ENCODE data around the gene MAZ. TPM values are rescaled to one million over a fixed set of nuclear protein-coding genes. Genes with fewer than 3 reads are reported as not detected.
A peak's percentile ranks its signal among the peaks of the same experiment; 100 is the strongest.
"Not testable (repeated sequence)": the region's sequence is repeated elsewhere in the genome, so short reads cannot be mapped to it uniquely, and the experiment has no call there.

The MAZ gene
- total RNA-seq, 1 donor from 2014 or later, result 267 TPM

DNA sequence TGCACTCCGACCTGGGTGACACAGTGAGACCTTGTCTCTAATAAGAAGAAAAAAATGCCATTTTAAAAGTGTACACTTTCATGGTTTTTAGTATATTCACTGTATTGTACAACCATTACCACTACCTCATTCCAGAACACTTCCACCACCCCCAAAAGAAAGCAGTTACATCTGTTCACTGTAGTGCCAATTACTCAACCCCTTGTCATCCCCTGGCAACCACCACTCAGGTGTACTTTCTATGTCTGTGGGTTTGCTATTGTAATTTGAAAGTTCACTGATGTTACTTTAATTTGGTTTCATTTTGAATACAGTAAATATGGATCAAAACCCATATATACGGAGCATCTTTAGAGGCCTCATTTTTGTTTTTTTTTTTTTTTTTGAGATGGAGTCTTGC, 22.2 kb upstream of the MAZ start:
- no peak for DNase-seq (ENCODE audit: low read depth, low spot score)

DNA sequence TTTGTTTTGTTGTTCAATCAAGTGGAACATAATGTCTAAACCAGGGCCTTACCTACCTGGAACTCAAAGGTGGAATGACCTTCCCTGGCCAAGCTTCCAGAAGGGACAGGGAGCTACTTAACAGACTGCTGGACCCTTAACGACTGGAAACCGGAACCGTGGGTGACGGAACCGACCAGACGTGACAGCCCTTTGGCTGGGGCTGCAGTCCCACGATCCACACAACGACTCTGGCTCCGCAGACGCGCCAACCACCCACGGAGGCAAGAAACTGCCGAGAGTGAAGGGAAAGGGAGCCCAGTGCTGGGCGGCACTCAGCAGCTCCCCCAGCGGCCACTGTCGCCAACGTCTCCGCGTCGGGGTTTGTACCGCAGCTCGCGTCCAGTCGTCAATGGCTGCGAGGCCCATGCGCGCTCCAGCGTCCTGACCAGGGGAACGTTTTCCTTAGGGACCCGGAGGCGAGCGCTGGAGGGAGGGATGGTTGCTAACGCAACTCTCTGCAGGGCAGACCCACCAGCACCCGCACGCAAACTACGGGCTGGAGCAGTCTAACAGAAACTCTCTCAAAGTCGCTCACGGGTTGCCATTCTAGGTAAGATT, 21.3 kb upstream of the MAZ start:
- DNase-seq (ENCODE audit: low read depth, low spot score), result no peak

DNA sequence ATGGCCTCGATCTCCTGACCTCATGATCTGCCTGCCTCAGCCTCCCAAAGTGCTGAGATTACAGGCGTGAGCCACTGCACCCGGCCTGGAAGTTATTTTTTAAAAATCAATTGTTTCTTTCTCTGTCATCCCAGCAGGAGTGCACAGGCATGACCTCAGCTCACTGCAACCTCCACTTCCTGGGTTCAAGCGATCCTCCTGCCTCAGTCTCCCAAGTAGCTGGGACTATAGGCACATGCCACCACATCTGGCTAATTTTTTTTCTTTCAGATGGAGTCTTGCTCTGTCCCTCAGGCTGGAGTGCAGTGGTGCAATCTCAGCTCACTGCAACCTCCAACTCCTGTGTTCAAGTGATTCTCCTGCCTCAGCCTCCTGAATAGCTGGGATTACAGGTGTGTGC, 19.2 kb upstream of the MAZ start:
- not testable (repeated sequence) for DNase-seq (ENCODE audit: low read depth, low spot score)

DNA sequence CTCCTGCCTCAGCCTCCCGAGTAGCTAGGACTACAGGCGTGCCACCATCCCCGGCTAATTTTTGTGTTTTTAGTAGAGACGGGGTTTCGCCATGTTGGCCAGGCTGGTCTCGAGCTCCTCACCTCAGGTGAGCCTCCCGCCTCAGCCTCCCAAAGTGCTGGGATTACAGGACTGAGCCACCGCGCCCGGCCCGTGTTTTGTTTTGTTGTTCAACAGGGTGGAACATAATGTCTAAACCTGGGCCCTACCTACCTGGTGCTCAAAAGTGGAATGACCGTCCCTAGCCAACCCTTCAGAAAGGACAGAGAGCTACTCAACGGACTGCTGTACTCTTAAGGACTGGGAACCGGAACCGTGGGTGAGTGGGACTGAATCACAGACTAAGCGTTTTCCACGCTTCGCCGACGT, 16.6 kb upstream of the MAZ start:
- no peak for DNase-seq (ENCODE audit: low read depth, low spot score)

DNA sequence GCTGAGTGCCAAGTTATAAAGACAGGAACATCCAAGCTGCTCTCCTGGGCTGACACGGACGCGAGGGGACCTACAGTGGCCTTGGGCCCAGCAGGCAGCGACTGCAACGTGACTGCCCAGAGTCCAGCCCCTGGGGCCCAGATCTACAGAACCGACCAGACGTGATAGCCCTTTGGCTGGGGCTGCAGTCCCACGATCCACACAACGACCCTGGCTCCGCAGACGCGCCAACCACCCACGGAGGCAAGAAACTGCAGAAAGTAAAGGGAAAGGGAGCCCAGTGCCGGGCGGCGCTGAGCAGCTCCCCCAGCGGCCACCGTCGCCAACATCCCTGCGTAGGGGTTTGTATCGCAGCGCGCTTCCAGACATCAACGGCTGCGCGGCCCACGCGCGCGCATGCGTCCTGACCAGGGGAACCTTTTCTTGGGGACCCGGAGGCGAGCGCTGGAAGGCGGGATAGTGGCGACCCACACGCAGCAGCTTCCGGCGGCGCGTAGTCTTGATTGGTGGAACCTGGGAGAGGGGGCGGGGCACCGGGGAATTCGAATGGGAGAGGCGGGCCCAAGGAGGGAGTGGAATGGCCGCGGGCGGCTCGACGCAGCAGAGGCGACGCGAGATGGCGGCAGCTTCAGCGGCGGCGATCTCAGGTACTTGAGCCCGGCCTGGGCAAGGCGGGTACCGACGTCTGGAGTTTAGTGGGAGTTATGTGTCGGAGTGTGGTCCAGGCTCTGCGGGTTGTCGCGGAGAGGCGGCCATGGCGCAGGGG, 16.0 kb upstream of the MAZ start, which contains the start of gene KIF22:
Gene KIF22 (plus strand): TSS at position 569 of the 766 bp plus-strand sequence. CDS start 9 bp downstream, at position 578.
- DNase-seq (ENCODE audit: low read depth, low spot score), result peak; percentile 94

DNA sequence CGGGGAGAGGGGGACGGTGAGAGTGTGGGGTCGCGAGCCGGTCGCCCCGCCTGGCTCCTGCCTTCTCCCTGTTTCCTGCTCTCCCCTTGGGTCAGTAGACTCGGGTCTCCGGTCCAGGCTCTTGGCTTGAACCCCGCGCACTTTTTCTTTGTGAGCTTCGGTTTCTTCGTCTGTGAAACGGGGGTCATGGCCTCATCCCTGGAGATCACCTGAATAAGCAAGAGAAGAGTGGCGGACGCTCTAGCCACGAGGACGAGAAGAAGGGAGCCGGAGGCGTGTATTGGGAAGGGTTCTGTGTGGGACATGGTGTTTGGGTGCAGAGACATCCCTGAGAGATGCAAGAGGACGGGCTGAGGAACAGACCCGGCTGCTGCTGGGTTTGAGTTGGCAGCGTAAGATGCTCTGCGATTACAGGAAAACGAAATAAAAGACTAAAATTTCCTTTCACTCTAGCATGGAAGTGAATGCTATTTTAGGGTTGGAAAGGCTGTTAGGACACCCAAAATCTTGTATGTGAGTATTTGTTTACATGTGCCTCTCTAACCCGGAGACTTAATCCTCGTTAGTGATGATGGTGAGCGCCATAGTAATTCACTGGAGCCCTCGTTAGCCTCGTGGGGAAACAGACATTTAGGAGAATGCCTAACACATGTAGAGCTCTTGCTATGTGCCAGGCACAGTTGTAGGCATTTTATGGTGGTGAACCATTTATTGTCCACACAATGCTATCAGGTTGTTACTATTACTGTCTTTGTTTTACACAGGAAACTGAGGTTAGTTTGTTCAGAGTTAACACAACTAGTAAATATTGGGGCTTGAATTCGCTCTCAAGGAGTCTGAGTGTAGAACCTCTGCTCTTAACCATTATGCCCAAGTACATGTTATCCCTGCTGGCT, 15.1 kb upstream of the MAZ start:
- DNase-seq (ENCODE audit: low read depth, low spot score), result no peak

DNA sequence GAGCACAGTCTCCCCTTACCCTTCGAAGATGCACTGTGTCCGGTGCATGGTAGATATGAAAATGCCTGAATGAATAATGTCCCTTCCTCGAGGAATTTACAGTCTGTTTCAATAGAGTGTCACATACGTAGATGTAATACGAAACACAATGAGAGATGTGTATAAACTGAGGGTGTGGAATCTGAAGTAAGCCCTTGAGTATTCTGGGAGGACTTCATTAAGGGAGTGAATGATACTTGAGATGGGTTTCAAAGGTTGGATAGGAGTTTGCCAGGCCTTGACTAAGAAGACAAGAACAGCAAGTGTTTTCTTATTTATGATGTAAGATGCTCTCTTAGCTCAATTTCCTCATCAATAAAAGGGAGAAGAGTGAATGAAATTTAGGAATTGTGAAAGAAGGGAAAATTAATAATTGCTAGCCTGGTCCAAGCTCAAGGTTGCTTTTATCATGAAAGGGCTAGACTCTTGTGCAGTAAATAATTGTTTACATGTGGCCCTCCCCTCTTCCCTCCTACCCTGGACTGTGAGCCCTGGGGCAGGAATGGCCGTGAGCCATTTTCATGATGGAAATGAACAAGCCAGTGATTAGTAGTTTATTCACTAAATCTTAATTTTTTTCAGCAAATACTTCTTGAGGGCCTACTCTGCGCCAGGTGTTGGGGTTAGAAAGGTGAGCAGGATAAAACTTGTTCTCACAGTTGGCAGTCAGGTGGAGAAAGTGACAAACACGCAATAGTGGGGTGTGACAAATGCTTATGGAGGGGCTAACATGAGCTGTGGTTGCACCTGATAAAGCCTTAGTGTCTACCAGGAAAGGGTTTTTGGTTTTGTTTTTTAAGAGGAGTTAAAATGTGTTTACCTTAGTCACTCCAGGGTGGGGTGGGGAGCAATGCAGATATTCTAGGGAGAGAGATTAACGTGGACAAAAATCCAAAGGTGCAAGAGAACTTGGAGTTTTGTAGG, 14.2 kb upstream of the MAZ start:
- DNase-seq (ENCODE audit: low read depth, low spot score), result no peak

DNA sequence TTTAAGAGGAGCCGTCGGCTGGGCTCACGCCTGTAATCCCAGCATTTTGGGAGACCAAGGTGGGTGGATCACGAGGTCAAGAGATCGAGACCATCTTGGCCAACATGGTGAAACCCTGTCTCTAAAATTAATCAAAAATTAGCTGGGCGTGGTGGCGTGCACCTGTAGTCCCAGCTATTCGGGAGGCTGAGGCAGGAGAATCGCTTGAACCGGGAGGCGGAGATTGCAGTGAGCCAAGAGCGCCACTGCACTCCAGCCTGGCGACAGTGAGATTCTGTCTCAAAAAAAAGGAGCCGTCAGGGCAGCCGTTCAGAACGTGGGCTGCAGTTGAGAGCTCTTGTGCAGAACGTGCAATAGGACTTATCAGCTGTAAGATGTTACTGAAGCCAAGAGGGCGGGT, 13.2 kb upstream of the MAZ start:
- DNase-seq (ENCODE audit: low read depth, low spot score), result not testable (repeated sequence)

DNA sequence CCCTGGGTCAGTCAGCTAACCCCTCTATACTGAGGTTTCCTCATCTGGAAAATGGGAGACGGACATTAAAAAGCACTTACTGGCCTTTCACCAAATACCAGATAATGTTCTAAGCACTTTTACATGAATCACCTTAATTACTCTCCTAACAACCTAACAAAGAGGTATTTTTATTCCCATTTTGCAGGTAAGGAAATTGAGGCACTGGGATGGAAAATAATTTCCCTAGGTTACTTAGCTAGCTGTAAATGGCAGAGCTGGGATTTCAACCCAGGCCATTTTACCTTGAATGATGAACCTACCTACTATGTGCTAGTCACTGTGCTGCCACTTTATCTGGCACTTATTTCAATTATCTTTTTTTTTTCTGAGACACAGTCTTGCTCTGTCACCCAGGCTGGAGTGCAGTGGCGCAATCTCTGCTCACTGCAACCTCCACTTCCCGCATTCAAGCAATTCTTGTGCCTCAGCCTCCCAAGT, 12.1 kb upstream of the MAZ start:
- DNase-seq (ENCODE audit: low read depth, low spot score), result no peak

DNA sequence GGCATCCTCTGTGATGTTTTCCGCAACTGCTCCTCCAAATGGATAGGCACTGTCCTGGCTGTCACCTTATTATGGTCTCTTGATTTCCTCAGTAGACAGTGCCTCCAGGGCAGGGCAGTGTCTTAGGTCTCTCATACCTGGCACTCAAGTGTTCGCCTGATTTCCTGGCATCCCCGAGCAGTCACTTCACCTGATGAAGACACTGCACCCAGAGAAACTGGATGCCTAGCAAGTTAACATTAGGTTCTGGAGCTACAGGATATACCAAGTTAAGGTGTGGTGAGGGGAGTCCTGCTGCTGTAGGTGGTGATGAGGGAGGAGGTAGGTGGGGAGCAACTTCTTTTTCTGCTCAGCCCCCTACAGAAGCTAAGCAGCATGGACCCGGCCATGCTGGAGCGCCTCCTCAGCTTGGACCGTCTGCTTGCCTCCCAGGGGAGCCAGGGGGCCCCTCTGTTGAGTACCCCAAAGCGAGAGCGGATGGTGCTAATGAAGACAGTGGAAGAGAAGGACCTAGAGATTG, 3.9 kb upstream of the MAZ start:
- no peak for DNase-seq (ENCODE audit: low read depth, low spot score)

DNA sequence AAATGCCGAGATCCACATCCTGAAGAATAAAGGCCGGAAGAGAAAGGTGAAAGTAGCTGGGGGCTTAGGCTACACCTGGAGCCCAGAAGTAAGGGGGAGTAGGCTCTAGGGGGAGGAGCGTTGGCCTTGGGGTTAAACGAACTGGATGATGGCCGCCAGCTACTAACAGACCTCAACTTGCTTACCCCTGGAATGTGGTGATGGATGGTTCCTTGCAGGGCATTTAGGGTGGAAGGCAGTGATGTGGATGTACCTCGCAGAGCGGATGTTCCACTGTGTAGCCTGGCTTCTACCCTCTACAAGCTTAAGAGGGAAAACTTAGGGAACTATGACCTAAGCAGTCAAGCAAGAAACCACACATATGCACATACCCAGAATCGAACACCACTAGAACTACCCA, 2.3 kb upstream of the MAZ start:
- no peak for DNase-seq (ENCODE audit: low read depth, low spot score)

DNA sequence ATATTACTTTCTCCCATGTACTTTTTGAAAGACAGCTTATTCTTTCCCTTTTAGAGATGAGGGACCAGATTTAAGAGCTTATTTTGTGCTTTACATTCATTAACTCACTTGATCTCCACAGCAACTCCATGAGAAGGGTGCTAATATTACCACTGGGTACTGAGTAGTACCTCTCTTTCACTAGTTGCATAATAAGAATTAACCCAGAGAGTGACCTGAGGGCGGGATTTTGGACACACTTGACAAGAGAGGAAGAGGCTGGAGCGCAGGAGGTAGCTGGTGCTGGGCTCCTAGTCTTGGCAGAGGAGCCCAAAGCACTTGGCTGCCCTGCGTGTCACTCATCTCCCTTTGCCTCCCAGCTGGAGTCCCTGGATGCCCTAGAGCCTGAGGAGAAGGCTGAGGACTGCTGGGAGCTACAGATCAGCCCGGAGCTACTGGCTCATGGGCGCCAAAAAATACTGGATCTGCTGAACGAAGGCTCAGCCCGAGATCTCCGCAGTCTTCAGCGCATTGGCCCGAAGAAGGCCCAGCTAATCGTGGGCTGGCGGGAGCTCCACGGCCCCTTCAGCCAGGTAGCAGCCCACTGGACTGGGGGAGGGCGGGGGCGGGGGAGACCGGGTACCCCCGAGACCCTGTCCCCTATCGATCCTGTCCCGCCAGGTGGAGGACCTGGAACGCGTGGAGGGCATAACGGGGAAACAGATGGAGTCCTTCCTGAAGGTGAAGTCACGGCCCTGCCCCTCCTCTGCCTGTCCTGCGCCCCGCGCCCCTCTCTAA, 1.7 kb upstream of the MAZ start:
- no peak for DNase-seq (ENCODE audit: low read depth, low spot score)

DNA sequence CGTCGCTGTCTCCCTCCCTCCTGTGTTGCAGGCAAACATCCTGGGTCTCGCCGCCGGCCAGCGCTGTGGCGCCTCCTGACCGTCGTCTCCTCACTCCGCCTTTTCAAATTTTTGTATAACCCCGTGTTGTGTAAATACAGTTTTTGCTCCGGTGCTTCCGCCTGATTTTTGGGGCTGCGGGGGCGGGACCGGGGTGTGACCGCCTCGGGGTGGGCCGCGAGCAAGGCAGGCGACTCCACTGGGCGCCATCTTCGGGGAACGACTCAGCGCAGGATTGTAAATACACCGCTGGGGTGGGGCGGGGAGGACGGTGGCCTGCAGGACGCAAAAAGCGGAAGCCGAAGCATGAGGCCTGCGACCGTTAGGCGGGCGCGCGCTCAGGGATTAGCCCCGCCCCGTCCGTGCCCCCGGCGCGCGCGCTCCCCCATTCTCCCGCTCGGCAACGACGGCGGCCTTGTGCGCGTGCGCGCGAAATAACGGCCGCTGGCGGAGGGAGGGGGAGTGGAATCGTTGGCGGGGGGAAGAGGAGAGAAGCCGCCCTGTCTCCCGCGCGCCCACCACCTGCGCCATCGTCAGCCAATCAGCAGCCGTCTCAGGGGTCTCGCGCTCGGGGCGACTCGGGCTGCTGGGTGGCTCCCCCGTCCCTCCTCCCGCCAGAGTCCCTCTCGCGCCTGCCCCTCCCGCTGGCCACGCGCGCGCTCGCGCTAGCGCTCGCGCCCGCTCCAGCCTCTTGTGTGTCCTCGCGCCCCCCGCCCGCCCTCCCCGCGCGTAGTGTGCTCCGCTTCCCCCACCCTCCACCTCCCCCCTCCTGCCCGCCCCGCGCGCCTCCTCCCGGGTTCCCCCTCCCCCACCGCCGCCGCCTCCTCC, 864 bp upstream of the MAZ start:
- peak; percentile 88 for DNase-seq (ENCODE audit: low read depth, low spot score)

DNA sequence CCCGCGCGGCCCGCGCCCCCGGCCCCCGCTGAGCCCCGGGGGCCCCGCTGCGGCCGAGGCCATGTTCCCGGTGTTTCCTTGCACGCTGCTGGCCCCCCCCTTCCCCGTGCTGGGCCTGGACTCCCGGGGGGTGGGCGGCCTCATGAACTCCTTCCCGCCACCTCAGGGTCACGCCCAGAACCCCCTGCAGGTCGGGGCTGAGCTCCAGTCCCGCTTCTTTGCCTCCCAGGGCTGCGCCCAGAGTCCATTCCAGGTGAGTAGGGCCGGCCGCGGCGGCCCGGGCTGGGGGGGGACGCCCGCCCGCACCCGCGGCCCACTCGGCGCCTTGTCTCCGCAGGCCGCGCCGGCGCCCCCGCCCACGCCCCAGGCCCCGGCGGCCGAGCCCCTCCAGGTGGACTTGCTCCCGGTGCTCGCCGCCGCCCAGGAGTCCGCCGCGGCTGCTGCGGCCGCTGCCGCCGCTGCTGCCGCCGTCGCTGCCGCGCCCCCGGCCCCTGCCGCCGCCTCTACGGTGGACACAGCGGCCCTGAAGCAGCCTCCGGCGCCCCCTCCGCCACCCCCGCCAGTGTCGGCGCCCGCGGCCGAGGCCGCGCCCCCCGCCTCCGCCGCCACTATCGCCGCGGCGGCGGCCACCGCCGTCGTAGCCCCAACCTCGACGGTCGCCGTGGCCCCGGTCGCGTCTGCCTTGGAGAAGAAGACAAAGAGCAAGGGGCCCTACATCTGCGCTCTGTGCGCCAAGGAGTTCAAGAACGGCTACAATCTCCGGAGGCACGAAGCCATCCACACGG, 504 bp downstream of the MAZ start:
- no peak for DNase-seq (ENCODE audit: low read depth, low spot score)

DNA sequence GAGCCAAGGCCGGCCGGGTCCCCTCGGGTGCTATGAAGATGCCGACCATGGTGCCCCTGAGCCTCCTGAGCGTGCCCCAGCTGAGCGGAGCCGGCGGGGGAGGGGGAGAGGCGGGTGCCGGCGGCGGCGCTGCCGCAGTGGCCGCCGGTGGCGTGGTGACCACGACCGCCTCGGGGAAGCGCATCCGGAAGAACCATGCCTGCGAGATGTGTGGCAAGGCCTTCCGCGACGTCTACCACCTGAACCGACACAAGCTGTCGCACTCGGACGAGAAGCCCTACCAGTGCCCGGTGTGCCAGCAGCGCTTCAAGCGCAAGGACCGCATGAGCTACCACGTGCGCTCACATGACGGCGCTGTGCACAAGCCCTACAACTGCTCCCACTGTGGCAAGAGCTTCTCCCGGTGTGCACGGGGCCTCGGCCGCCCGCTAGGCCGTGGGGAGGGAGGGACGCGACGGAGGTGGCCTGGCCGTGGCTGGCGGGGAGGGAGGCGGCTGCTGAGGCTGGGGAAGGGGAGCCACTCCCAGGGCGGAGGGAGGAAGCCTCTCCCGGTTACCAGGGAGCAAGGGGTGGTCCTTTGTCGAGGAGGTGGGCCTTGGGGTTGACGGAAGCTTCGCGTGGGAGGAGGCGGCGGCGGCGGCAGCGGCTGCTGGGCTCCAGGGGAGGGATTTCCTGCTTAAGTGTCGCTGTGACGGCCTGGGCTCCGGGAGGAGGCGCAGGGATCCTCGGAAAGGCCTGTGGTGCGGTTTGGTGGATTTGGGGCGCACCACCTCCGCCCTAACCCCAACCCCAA, 1.3 kb downstream of the MAZ start:
- DNase-seq (ENCODE audit: low read depth, low spot score), result peak; percentile 71

DNA sequence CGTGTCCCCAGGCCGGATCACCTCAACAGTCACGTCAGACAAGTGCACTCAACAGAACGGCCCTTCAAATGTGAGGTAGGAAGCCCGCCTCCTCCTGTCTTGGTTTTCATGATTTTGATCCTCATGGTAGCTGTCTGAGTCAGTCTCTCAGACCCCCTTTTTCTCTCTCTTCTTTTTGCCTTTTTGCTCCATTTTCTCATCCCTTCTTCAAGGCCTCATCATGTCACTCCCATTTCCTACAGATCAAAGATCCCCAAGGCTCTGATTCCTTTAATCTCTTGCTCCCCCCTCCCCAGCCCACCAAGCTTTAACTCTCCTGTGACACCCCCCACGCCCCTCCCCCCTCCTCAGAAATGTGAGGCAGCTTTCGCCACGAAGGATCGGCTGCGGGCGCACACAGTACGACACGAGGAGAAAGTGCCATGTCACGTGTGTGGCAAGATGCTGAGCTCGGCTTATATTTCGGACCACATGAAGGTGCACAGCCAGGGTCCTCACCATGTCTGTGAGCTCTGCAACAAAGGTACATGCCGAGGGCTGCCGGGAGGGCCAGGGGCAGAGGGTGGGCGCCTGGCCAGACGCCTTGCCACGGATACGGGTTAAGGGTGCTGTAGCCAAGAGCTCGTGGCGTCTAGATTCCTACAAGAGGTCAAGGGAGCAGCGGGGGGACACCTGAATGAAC, 2.0 kb downstream of the MAZ start:
- no peak for DNase-seq (ENCODE audit: low read depth, low spot score)
